ES-I3 (cell line): ENCODE data around the gene SGCE.

ENCODE experiments used
- H3K36me3 ChIP-seq: 2 replicates; pipeline ENCODE4 v1.6.1; 2013; ENCODE audit warnings: mild to moderate bottlenecking, low read length, control low read depth, moderate library complexity; ENCODE audit not compliant: insufficient read depth
- H3K4me1 ChIP-seq: 2 replicates; pipeline ENCODE4 v1.6.1; 2013; ENCODE audit warnings: mild to moderate bottlenecking, control low read depth, low read length; ENCODE audit not compliant: insufficient read depth
- H3K9ac ChIP-seq: 2 replicates; pipeline ENCODE4 v1.6.1; 2013; ENCODE audit warnings: low read depth, mild to moderate bottlenecking, low read length, moderate library complexity
- H3K9me3 ChIP-seq: 2 replicates; pipeline ENCODE4 v1.6.1; 2013; ENCODE audit warnings: mild to moderate bottlenecking, low read length, moderate library complexity; ENCODE audit not compliant: control insufficient read depth, insufficient read depth

Gene SGCE

GRCh38 chr7:94556028-94556427 lies 99.9 kb downstream of the SGCE start:
- Histone ChIP-seq H3K9ac (no peak overlapping the region), H3K36me3 (no peaks in the 10 kb centered on the region; the same call in 1 of the 2 replicates), H3K4me1 (no peaks in the 10 kb centered on the region), H3K9me3 (no peaks in the 10 kb centered on the region)

GRCh38 chr7:94547126-94547525 lies 108.8 kb downstream of the SGCE start:
- Histone ChIP-seq H3K9ac (no peak overlapping the region), H3K4me1 (no peaks in the 10 kb centered on the region), H3K9me3 (no peaks in the 10 kb centered on the region), H3K36me3 (no peaks in the 10 kb centered on the region; the same call in 1 of the 2 replicates)

GRCh38 chr7:94540428-94540827 lies 115.5 kb downstream of the SGCE start:
- H3K36me3 ChIP-seq, result no peaks in the 10 kb centered on the region
- H3K4me1 ChIP-seq, result no peaks in the 10 kb centered on the region
- H3K9me3 ChIP-seq, result no peaks in the 10 kb centered on the region
- H3K9ac ChIP-seq, result no peak overlapping the region
